Effector memory CD4-positive, alpha-beta T cell (primary cell): ENCODE results near the gene TIPARP.
"Not testable (repeated sequence)": the region's sequence is repeated elsewhere in the genome, so short reads cannot be mapped to it uniquely, and the experiment has no call there.

ENCODE experiments used
- DNase-seq, 3 donors: peaks; one replicate each; pipeline ENCODE4 v3.0.0-alpha.2; 2020
- H3K27ac ChIP-seq: 2 replicates; pipeline ENCODE4 v1.7.0; 2013; ENCODE audit warnings: mild to moderate bottlenecking, low read length, moderate library complexity; ENCODE audit not compliant: insufficient read depth, poor library complexity, severe bottlenecking
- H3K27me3 ChIP-seq: replicated peaks from 2 replicates; pipeline ENCODE4 v1.7.0; 2013; ENCODE audit warnings: mild to moderate bottlenecking, low read length; ENCODE audit not compliant: insufficient read depth, control insufficient read depth, poor library complexity, severe bottlenecking
- H3K36me3 ChIP-seq: 2 replicates; pipeline ENCODE4 v1.7.0; 2013; ENCODE audit warnings: mild to moderate bottlenecking, low read length, moderate library complexity; ENCODE audit not compliant: control insufficient read depth, insufficient read depth
- H3K4me1 ChIP-seq: 2 replicates; pipeline ENCODE4 v1.7.0; 2013; ENCODE audit warnings: low read length, mild to moderate bottlenecking; ENCODE audit not compliant: control insufficient read depth, insufficient read depth, poor library complexity, severe bottlenecking
- H3K4me3 ChIP-seq: 2 replicates; pipeline ENCODE4 v1.7.0; 2013; ENCODE audit warnings: low read length, low read depth, mild to moderate bottlenecking; ENCODE audit not compliant: insufficient read depth, poor library complexity, severe bottlenecking
- H3K9me3 ChIP-seq: 2 replicates; pipeline ENCODE4 v1.7.0; 2013; ENCODE audit warnings: mild to moderate bottlenecking, low read length, moderate library complexity; ENCODE audit not compliant: control insufficient read depth

TIPARP gene

GRCh38 chr3:156705761-156706616 lies 31.6 kb downstream of the TIPARP start:
- Histone ChIP-seq H3K36me3 (peaks cover 42% of the 10 kb centered on the region), H3K4me3 (no peak overlapping the region), H3K4me1 (no peaks in the 10 kb centered on the region), H3K27me3 (no peaks in the 10 kb centered on the region), H3K9me3 (no peaks in the 10 kb centered on the region), H3K27ac (no peak overlapping the region)
- DNase-seq = no peak

GRCh38 chr3:156707588-156707987 lies 33.2 kb downstream of the TIPARP start:
- H3K4me3 ChIP-seq = no peak overlapping the region
- DNase-seq = no peak
- H3K36me3 ChIP-seq = peaks cover 37% of the 10 kb centered on the region
- H3K9me3 ChIP-seq = no peaks in the 10 kb centered on the region
- no peak overlapping the region for H3K27ac ChIP-seq
- no peaks in the 10 kb centered on the region for H3K27me3 ChIP-seq
- H3K4me1 ChIP-seq = no peaks in the 10 kb centered on the region

- H3K9me3 ChIP-seq = no peaks in the 10 kb centered on the region
- H3K27ac ChIP-seq = no peak overlapping the region
- DNase-seq = no peak
- no peaks in the 10 kb centered on the region for H3K4me1 ChIP-seq
- H3K27me3 ChIP-seq = no peaks in the 10 kb centered on the region
- H3K36me3 ChIP-seq = peaks cover 14% of the 10 kb centered on the region
- H3K4me3 ChIP-seq = no peak overlapping the region
These were observed 36.0 kb downstream of the TIPARP start for GRCh38 chr3:156710429-156710828.

GRCh38 chr3:156711113-156711512 lies 36.7 kb downstream of the TIPARP start:
- Histone ChIP-seq H3K9me3 (no peaks in the 10 kb centered on the region), H3K27me3 (no peaks in the 10 kb centered on the region), H3K4me1 (no peaks in the 10 kb centered on the region), H3K4me3 (no peak overlapping the region), H3K27ac (no peak overlapping the region), H3K36me3 (peaks cover 7% of the 10 kb centered on the region)
- DNase-seq = no peak

GRCh38 chr3:156711944-156712343 lies 37.6 kb downstream of the TIPARP start:
- not testable (repeated sequence) for H3K27me3 ChIP-seq, H3K4me3 ChIP-seq, H3K9me3 ChIP-seq, H3K36me3 ChIP-seq, H3K4me1 ChIP-seq, H3K27ac ChIP-seq, DNase-seq

GRCh38 chr3:156716105-156716862 lies 41.9 kb downstream of the TIPARP start:
- H3K4me3 ChIP-seq = no peak overlapping the region

GRCh38 chr3:156718622-156719306 lies 44.4 kb downstream of the TIPARP start:
- Histone ChIP-seq H3K36me3 (no peaks in the 10 kb centered on the region), H3K27ac (no peak overlapping the region)

More at GRCh38 chr3:156716105-156716862, 41.9 kb downstream of the TIPARP start:
- Histone ChIP-seq H3K36me3 (no peaks in the 10 kb centered on the region), H3K9me3 (no peaks in the 10 kb centered on the region), H3K27me3 (no peaks in the 10 kb centered on the region), H3K4me1 (no peaks in the 10 kb centered on the region), H3K27ac (no peak overlapping the region)
- DNase-seq = no peak

GRCh38 chr3:156720826-156721225 lies 46.4 kb downstream of the TIPARP start:
- no peak overlapping the region for H3K27ac ChIP-seq
- no peaks in the 10 kb centered on the region for H3K9me3 ChIP-seq
- no peaks in the 10 kb centered on the region for H3K36me3 ChIP-seq
- no peak for DNase-seq
- H3K27me3 ChIP-seq = no peaks in the 10 kb centered on the region
- no peak overlapping the region for H3K4me3 ChIP-seq
- no peaks in the 10 kb centered on the region for H3K4me1 ChIP-seq

More at GRCh38 chr3:156718622-156719306, 44.4 kb downstream of the TIPARP start:
- DNase-seq = no peak
- Histone ChIP-seq H3K4me3 (no peak overlapping the region), H3K27me3 (no peaks in the 10 kb centered on the region), H3K9me3 (no peaks in the 10 kb centered on the region), H3K4me1 (no peaks in the 10 kb centered on the region)

- Histone ChIP-seq H3K4me3 (no peak overlapping the region), H3K27me3 (no peaks in the 10 kb centered on the region), H3K9me3 (no peaks in the 10 kb centered on the region), H3K4me1 (no peaks in the 10 kb centered on the region), H3K27ac (no peak overlapping the region), H3K36me3 (no peaks in the 10 kb centered on the region)
- no peak for DNase-seq
These were observed 47.6 kb downstream of the TIPARP start for GRCh38 chr3:156721687-156722618.
